Upper lobe of right lung (tissue), 1 donor: Measurements from ENCODE around the gene ARMC8. TPM values are rescaled to one million over a fixed set of nuclear protein-coding genes. Genes with fewer than 3 reads are reported as not detected.
A peak's percentile ranks its signal among the peaks of the same experiment; 100 is the strongest.

Experiments
- ATAC-seq: fragments of 200-7000 bp; cut with Tn5 transposase; one replicate; pipeline ENCODE4 v1.9.1; 2020; ENCODE audit warnings: mild to moderate bottlenecking, moderate library complexity
- DNase-seq: peaks from one replicate; pipeline ENCODE4 v3.0.0-alpha.2; 2020
- H3K27ac ChIP-seq: fragments of 200-600 bp; one replicate; pipeline ENCODE4 v1.8.0; 2022
- H3K27me3 ChIP-seq: fragments of 200-600 bp; one replicate; pipeline ENCODE4 v1.8.0; 2022; ENCODE audit warnings: mild to moderate bottlenecking
- H3K36me3 ChIP-seq: fragments of 200-600 bp; one replicate; pipeline ENCODE4 v1.8.0; 2022
- H3K4me1 ChIP-seq: fragments of 200-600 bp; one replicate; pipeline ENCODE4 v1.8.0; 2022
- H3K4me3 ChIP-seq: fragments of 200-600 bp; one replicate; pipeline ENCODE4 v1.8.0; 2022; ENCODE audit warnings: mild to moderate bottlenecking
- H3K9me3 ChIP-seq: fragments of 200-600 bp; one replicate; pipeline ENCODE4 v1.8.0; 2022
- intact Hi-C: fragments of 100-400 bp; cut with DNase I; formaldehyde crosslinking; loops from one replicate; pipeline ENCODE4 v1.11.0; 2022
- total RNA-seq: library from RNA; stranded (reverse); fragmentation: NEBNext Ultra II Directional; extraction: Animal tissue kit (Norgen Biotek cat#: 25700); gene quantifications from one replicate; pipeline ENCODE4 v1.2.1, GENCODE V29; 2021
- TF ChIP-seq, protein P1 (sequence below): fragments of 200-600 bp; IDR thresholded peaks from one replicate; pipeline ENCODE4 v1.8.0; 2022; ENCODE audit warnings: antibody characterized with exemption
- donor health status: DM: no; HTN: yes; CAD: no; lungs with severe emphysema.

ARMC8 gene
- total RNA-seq, 1 donor from 2014 or later: 50.3 TPM

DNA sequence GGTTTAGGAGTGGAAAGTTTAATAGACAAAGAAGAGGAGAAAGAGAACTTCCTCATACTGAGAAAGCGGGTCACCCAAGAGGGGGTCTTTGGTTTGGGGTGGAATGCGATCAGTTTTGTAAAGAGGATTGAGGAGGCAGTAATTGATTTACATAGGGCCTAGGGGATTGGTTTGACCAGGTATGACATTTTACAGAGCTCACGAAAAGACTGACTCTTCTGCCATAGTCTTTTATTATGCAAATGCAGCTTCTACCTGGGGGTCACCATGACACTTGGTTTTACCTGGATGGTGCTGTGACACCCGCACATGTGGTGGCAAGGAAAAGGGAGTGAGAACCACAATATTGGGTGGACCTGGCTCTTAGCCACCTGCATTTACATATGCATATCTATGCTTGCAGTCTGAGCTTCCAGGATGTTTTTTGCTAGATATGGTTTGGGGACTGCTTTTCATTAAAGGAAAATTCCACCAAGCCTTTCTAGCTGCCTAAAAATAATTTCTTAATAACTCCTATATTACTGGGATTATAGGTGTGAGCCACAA is 149.4 kb downstream of the ARMC8 start:
- Histone ChIP-seq H3K9me3 (no peaks in the 10 kb centered on the region), H3K4me3 (no peak overlapping the region), H3K4me1 (no peaks in the 10 kb centered on the region), H3K27ac (no peak overlapping the region), H3K27me3 (no peaks in the 10 kb centered on the region), H3K36me3 (no peaks in the 10 kb centered on the region)
- DNase-seq (no peak), ATAC-seq (no peak)
- TF ChIP-seq, protein P1, sequence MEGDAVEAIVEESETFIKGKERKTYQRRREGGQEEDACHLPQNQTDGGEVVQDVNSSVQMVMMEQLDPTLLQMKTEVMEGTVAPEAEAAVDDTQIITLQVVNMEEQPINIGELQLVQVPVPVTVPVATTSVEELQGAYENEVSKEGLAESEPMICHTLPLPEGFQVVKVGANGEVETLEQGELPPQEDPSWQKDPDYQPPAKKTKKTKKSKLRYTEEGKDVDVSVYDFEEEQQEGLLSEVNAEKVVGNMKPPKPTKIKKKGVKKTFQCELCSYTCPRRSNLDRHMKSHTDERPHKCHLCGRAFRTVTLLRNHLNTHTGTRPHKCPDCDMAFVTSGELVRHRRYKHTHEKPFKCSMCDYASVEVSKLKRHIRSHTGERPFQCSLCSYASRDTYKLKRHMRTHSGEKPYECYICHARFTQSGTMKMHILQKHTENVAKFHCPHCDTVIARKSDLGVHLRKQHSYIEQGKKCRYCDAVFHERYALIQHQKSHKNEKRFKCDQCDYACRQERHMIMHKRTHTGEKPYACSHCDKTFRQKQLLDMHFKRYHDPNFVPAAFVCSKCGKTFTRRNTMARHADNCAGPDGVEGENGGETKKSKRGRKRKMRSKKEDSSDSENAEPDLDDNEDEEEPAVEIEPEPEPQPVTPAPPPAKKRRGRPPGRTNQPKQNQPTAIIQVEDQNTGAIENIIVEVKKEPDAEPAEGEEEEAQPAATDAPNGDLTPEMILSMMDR: no peak
- intact Hi-C loops: no loop called here

DNA sequence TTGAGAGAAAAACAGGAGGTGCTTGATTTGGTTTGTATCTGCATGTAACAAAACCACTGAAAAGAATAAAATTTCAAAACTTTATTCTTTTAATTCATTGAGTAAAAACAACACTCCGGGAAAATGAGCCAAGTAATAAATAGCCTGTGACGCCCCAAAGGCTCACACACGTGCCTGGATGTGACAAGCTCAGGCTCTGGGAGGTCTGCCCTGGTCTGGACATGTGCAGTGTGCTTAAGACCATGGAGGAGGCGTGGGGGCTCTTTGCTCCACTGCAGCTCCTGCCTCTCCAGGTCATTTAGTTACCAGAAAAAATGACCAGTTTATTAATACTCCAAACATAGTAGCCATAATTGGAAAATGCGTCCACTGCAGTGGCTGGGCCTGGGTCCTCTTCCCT is 151.1 kb downstream of the ARMC8 start:
- Histone ChIP-seq H3K27me3 (no peaks in the 10 kb centered on the region), H3K9me3 (no peaks in the 10 kb centered on the region), H3K27ac (no peak overlapping the region), H3K36me3 (no peaks in the 10 kb centered on the region), H3K4me1 (no peaks in the 10 kb centered on the region), H3K4me3 (no peak overlapping the region)
- TF ChIP-seq, protein P1: no peak
- ATAC-seq (no peak), DNase-seq (no peak)
- intact Hi-C loops: no loop called here

DNA sequence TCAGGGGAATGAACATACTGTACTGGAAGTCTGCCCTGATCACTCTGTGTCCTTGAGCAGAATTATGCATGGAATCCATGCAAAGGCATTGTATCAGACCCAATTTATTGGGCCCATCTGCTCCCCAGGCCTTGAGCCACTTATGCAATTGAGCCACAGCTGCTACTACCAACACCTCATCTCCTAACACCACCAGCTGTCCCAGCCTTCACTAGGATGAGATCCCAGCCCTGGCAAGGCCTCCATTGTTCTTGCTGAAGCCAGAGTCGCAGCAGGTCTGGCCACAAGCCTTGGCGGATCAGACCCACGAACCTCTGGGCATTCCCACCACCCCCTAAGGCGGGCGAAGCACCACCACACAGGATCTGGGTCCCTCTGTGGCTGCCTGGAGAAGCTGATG is 151.7 kb downstream of the ARMC8 start:
- no peaks in the 10 kb centered on the region for H3K9me3 ChIP-seq
- TF ChIP-seq, protein P1: no peak
- no peak for DNase-seq
- H3K27ac ChIP-seq: no peak overlapping the region
- H3K27me3 ChIP-seq: no peaks in the 10 kb centered on the region
- intact Hi-C loops: no loop called here
- no peak overlapping the region for H3K4me3 ChIP-seq
- H3K36me3 ChIP-seq: no peaks in the 10 kb centered on the region
- no peaks in the 10 kb centered on the region for H3K4me1 ChIP-seq
- peak; percentile 23 for ATAC-seq

DNA sequence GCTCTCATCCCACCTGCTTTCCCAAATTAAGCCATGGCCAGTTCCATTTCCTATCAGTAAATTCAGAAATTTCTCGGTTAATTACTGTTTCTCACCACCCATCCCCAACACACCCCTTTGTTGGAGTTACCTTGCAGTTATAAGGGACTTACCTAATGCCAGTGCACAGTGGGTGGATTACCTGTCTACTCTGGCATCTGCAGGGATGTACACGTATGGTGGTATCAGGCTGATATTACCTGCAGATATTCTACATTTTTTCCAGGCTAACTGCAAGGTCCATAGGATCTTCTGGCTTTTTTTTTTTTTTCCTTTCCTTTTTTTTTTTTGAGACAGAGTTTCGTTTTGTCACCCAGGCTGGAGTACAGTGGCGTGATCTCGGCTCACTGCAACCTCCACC is 153.4 kb downstream of the ARMC8 start:
- H3K9me3 ChIP-seq: no peaks in the 10 kb centered on the region
- H3K4me1 ChIP-seq: no peaks in the 10 kb centered on the region
- no peaks in the 10 kb centered on the region for H3K27me3 ChIP-seq
- H3K36me3 ChIP-seq: no peaks in the 10 kb centered on the region
- no peak for ATAC-seq
- no peak overlapping the region for H3K27ac ChIP-seq
- intact Hi-C loops: no loop called here
- no peak overlapping the region for H3K4me3 ChIP-seq
- no peak for DNase-seq
- TF ChIP-seq, protein P1: no peak

DNA sequence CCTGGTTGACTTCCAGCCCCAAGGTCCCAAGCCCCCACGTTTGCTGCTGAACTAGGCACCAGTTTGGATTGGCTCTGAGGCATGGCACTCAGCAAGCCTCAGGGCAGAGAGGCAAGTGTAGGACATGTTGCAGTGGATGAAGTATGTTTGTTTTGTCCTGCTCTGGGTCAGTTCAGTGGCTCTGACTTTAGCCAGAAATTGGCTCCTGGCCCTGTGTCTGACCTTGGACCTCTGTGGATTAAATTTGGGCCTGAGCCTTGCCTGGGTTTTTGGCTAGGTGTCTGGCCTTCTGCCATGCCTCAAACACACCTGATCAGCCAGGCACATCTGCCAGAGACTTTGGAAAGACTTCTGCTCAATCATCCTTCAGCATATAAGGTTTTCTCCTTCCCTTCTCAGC is 157.7 kb downstream of the ARMC8 start:
- ATAC-seq: no peak
- Histone ChIP-seq H3K36me3 (no peaks in the 10 kb centered on the region), H3K4me3 (no peak overlapping the region), H3K4me1 (peaks cover 1% of the 10 kb centered on the region), H3K27ac (no peak overlapping the region), H3K9me3 (no peaks in the 10 kb centered on the region), H3K27me3 (no peaks in the 10 kb centered on the region)
- TF ChIP-seq, protein P1: no peak
- intact Hi-C loops: no loop called here
- DNase-seq: no peak

Other genes starting within 250 kb of the ARMC8 start
- 197 TPM for gene CLDN18, start 177.1 kb upstream of the ARMC8 start, total RNA-seq
- gene DZIP1L, start 71.7 kb upstream of the ARMC8 start, total RNA-seq: 8.1 TPM
- not detected for gene A4GNT, start 54.9 kb upstream of the ARMC8 start, total RNA-seq
- 14.8 TPM for gene DBR1, start 12.4 kb upstream of the ARMC8 start, total RNA-seq
- gene NME9, start 142.6 kb downstream of the ARMC8 start, total RNA-seq: not detected
- gene MRAS, start 161.3 kb downstream of the ARMC8 start, total RNA-seq: 79.4 TPM
- gene ESYT3, start 247.3 kb downstream of the ARMC8 start, total RNA-seq: 66.4 TPM